Sigmoid colon (tissue), 7 donors: ENCODE measurements around the gene CCER1. TPM values are rescaled to one million over a fixed set of nuclear protein-coding genes. Genes with fewer than 3 reads are reported as not detected.
A peak's percentile ranks its signal among the peaks of the same experiment; 100 is the strongest.

Experiments
- DNase-seq: peaks from one replicate; pipeline ENCODE4 v3.0.0-alpha.2; 2019
- H3K27ac ChIP-seq, 4 donors: fragments of 200-600 bp; sonication (generic); one replicate each; pipeline ENCODE4 v1.5.1; 2016 to 2019; ENCODE audit warnings: mild to moderate bottlenecking in 1 of 4
- H3K27me3 ChIP-seq, 3 donors: fragments of 200-600 bp; sonication (generic); one replicate each; pipeline ENCODE4 v1.5.1; 2019; ENCODE audit warnings: mild to moderate bottlenecking in 1 of 3
- H3K36me3 ChIP-seq, 4 donors: fragments of 200-600 bp; sonication (generic); one replicate each; pipeline ENCODE4 v1.5.1; 2016 to 2019
- H3K4me1 ChIP-seq, 4 donors: fragments of 200-600 bp; sonication (generic); one replicate each; pipeline ENCODE4 v1.5.1; 2017 to 2019
- H3K4me3 ChIP-seq, 4 donors: fragments of 200-600 bp; sonication (generic); one replicate each; pipeline ENCODE4 v1.5.1; 2017 to 2019; ENCODE audit warnings: mild to moderate bottlenecking in 2 of 4, moderate library complexity in 1 of 4
- H3K9me3 ChIP-seq, 4 donors: fragments of 200-600 bp in 3 of 4; sonication (generic) in 3 of 4; one replicate each; pipeline versions ENCODE4 v1.5.1 to v1.6.1; 2013 to 2019
- EP300 ChIP-seq, 4 donors: sonication (generic); formaldehyde crosslinking; IDR thresholded peaks; one replicate each; pipeline ENCODE4 v1.6.1; 2017; ENCODE audit warnings: antibody characterized with exemption in 4 of 4
- POLR2A ChIP-seq, 2 donors: fragments of 450-650 bp; IDR thresholded peaks; one replicate each; pipeline ENCODE4 v1.6.1; 2016; ENCODE audit warnings: antibody characterized with exemption in 2 of 2, mild to moderate bottlenecking in 2 of 2, moderate library complexity in 2 of 2
- POLR2AphosphoS5 ChIP-seq, 4 donors: sonication (generic); formaldehyde crosslinking; IDR thresholded peaks; one replicate each; pipeline ENCODE4 v1.6.1; 2017; ENCODE audit warnings: antibody characterized with exemption in 4 of 4
- WGBS, 2 donors: extraction: QIAGEN DNeasy Blood & Tissue Kit; methylation state at CpG; one replicate each; pipeline ENCODE4 v1.1.7; 2013; 5-methylcytosine and 5-hydroxymethylcytosine counted together
- intact Hi-C: fragments of 100-400 bp; cut with DNase I; formaldehyde crosslinking; loops from one replicate; pipeline ENCODE4 v1.15.1; 2023
- polyA plus RNA-seq, 3 donors: library from polyadenylated mRNA; stranded (reverse); fragments of 200-250 nt; gene quantifications; one replicate each; pipeline ENCODE4 v1.2.3, GENCODE V29; 2013
- total RNA-seq, 4 donors: library from RNA; depleted of rRNA; stranded (reverse); fragments of >200 nt; gene quantifications; one replicate each; pipeline ENCODE4 v1.1.0, GENCODE V29; 2016
- TF ChIP-seq, protein P1 (sequence below), 4 experiments: fragments of 450-650 bp in 3 of 4; fragments of 200-600 bp in 1 of 4; IDR thresholded peaks; one replicate each; pipeline ENCODE4 v1.5.1; 2016 to 2019; ENCODE audit warnings: antibody characterized with exemption in 4 of 4, mild to moderate bottlenecking in 3 of 4, moderate library complexity in 2 of 4
- donor health status: healthy with polysubstance abuse.
- donor health status: Bipolar disorder and iron deficiency.
- donor health status: healthy.

CCER1 gene
- total and polyA plus RNA-seq, 7 donors, result not detected

DNA sequence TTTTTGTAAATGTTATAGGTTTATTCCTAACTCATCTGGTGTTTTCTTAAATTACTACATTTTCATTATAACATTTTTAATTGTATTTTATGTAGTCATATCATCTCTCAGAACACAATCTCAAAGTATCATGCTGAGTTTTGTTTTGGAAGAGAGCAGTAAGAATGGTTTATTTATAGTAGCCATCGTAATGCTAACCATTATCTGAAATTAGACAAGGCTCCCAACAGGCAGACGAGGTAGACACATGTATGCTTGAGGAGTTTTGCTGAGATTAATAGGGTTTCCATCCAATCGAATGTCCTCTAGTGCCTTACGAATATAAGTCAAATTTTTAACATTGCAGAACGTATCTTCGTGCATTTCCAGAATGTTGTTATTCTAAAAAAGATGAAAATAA, 9.0 kb upstream of the CCER1 start:
- H3K36me3 ChIP-seq, result no peaks in the 10 kb centered on the region
- no peaks in the 10 kb centered on the region for H3K4me1 ChIP-seq
- H3K4me3 ChIP-seq, result no peak overlapping the region
- H3K9me3 ChIP-seq, result no peaks in the 10 kb centered on the region
- no peak for DNase-seq
- 85 to 91% methylated on average over 6 of the region's 6 CpGs for WGBS, 2 donors
- no peak overlapping the region for H3K27ac ChIP-seq
- TF ChIP-seq, protein P1, sequence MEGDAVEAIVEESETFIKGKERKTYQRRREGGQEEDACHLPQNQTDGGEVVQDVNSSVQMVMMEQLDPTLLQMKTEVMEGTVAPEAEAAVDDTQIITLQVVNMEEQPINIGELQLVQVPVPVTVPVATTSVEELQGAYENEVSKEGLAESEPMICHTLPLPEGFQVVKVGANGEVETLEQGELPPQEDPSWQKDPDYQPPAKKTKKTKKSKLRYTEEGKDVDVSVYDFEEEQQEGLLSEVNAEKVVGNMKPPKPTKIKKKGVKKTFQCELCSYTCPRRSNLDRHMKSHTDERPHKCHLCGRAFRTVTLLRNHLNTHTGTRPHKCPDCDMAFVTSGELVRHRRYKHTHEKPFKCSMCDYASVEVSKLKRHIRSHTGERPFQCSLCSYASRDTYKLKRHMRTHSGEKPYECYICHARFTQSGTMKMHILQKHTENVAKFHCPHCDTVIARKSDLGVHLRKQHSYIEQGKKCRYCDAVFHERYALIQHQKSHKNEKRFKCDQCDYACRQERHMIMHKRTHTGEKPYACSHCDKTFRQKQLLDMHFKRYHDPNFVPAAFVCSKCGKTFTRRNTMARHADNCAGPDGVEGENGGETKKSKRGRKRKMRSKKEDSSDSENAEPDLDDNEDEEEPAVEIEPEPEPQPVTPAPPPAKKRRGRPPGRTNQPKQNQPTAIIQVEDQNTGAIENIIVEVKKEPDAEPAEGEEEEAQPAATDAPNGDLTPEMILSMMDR (IDR thresholded peaks at IDR 0.05), result no peak
- no peak for TF ChIP-seq POLR2A (IDR thresholded peaks at IDR 0.05)
- TF ChIP-seq EP300 (IDR thresholded peaks at IDR 0.05), result no peak
- TF ChIP-seq POLR2AphosphoS5 (IDR thresholded peaks at IDR 0.05), result no peak
- no peaks in the 10 kb centered on the region for H3K27me3 ChIP-seq
- intact Hi-C loops, result no loop called here

DNA sequence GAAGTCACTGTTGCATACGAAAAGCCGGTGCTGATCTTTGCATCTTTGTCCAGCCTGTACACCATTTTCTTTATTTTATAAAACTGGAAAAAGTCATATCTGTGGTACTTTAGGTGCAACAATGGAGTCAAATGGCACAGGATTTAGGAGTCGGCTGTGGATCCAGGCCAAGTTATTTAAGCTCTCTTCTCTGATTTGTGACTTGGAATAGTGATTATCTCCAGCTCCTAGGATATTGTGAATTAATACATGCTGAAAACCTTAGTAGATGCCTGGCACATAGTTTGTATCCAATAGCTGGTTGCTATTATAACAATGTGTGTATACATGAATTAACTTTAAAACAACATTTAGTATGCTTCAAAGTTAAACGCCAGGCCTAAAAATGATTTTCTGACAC, 6.2 kb upstream of the CCER1 start:
- no peak overlapping the region for H3K4me3 ChIP-seq
- H3K9me3 ChIP-seq, result no peaks in the 10 kb centered on the region
- no peak overlapping the region for H3K27ac ChIP-seq
- 94 to 95% methylated on average over 4 of the region's 4 CpGs for WGBS, 2 donors
- no peak for DNase-seq
- intact Hi-C loops, result no loop called here
- no peaks in the 10 kb centered on the region for H3K27me3 ChIP-seq
- TF ChIP-seq POLR2AphosphoS5 (IDR thresholded peaks at IDR 0.05) (no peak), POLR2A (IDR thresholded peaks at IDR 0.05) (no peak), EP300 (IDR thresholded peaks at IDR 0.05) (no peak)
- TF ChIP-seq, protein P1 (IDR thresholded peaks at IDR 0.05), result no peak
- no peaks in the 10 kb centered on the region for H3K36me3 ChIP-seq
- no peaks in the 10 kb centered on the region for H3K4me1 ChIP-seq

DNA sequence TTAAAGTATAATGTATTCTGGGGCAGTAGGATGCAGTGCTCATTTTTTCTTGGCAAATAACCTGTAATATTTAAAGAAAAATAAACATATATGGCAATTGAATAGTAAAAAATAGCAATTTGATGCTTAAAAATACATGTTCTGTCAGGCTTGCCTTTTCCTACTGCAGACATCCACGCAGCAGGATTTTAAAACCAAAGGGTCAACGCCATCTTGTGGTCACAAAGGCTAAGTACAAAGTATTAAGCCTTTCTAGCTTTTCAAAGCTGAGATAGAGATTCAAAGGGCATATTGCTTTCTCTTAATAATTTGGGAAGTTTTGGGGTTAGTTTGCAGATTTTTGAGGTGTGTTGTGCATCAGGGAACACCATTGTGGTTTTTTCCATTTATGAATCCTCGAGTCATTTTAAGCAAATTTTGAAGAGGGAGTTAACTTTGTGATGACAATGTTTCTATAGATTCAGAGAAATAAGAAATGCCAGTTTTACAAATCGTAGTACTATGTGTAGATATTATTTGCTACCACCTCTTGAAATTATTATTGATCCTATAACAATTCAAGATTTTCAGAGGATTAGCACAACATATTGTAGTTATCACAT, 4.7 kb upstream of the CCER1 start:
- Histone ChIP-seq H3K27ac (no peak overlapping the region), H3K36me3 (no peaks in the 10 kb centered on the region), H3K27me3 (no peaks in the 10 kb centered on the region), H3K4me1 (no peaks in the 10 kb centered on the region), H3K4me3 (no peak overlapping the region), H3K9me3 (no peaks in the 10 kb centered on the region)
- no peak for TF ChIP-seq POLR2AphosphoS5 (IDR thresholded peaks at IDR 0.05)
- TF ChIP-seq, protein P1 (IDR thresholded peaks at IDR 0.05), result peak in 3 of 4 experiments; percentile 39 to 68 (median 66)
- intact Hi-C loops, result loop anchor here (2.0 kb wide), 1 partner anchor 1417 kb away; no protein-coding TSS in a partner anchor
- WGBS, 2 donors, result 2 to 11% methylated on average over 4 of the region's 4 CpGs
- no peak for DNase-seq

DNA sequence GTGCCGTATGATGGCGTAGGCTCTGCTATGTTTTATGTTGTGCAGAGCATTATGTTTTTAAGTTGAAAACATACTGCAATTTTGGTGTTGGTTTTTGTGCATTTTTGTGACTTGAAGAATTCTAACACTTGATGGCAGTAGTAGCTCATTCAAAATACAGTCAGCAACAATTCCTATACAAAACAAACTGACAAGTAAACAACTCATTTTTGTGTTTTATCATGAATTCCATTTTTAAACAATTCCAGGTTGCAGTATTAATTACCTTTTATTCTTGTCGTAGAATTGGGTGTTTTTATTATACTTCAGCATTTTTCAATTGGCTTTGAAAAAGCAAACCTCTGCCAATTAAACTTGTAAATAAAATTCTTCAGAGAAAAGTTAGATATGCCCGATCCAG, 4.1 kb upstream of the CCER1 start:
- H3K4me1 ChIP-seq, result no peaks in the 10 kb centered on the region
- H3K27me3 ChIP-seq, result no peaks in the 10 kb centered on the region
- TF ChIP-seq, protein P1 (IDR thresholded peaks at IDR 0.05), result no peak
- TF ChIP-seq POLR2A (IDR thresholded peaks at IDR 0.05), result no peak
- no peak for TF ChIP-seq EP300 (IDR thresholded peaks at IDR 0.05)
- TF ChIP-seq POLR2AphosphoS5 (IDR thresholded peaks at IDR 0.05), result no peak
- no peaks in the 10 kb centered on the region for H3K36me3 ChIP-seq
- 68 to 78% methylated on average over 4 of the region's 4 CpGs for WGBS, 2 donors
- H3K9me3 ChIP-seq, result no peaks in the 10 kb centered on the region
- intact Hi-C loops, result loop anchor here (2.0 kb wide), 1 partner anchor 1416 kb away; no protein-coding TSS in a partner anchor
- H3K4me3 ChIP-seq, result no peak overlapping the region
- H3K27ac ChIP-seq, result no peak overlapping the region
- no peak for DNase-seq

DNA sequence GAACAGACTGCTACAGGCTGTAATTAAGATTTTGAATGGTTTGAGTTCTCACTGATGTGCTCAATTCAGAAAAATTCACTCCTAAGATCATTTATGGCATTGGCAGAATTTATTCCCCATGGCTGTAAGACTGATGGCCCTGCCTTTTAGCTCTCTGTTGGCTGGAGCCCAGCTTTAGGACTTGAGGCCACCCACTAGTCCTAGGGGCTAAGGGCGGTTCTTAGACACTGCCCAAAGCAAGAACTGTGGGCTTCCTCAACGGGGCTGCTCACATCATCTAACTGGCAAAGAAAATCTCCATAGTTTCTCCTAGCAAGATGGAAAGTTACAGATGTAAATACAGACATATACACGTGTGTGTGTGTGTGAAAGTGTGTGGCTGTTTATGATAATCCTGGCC, 3.4 kb upstream of the CCER1 start:
- Histone ChIP-seq H3K27ac (no peak overlapping the region), H3K4me1 (no peaks in the 10 kb centered on the region), H3K27me3 (no peaks in the 10 kb centered on the region), H3K9me3 (no peaks in the 10 kb centered on the region), H3K36me3 (no peaks in the 10 kb centered on the region), H3K4me3 (no peak overlapping the region)
- DNase-seq, result no peak
- 75 to 80% methylated on average over 3 of the region's 3 CpGs for whole genome bisulfite sequencing, 2 donors
- TF ChIP-seq EP300 (IDR thresholded peaks at IDR 0.05) (no peak), POLR2A (IDR thresholded peaks at IDR 0.05) (no peak)
- TF ChIP-seq, protein P1 (IDR thresholded peaks at IDR 0.05), result no peak
- intact Hi-C loops, result loop anchor here (2.0 kb wide), 1 partner anchor 1416 kb away; no protein-coding TSS in a partner anchor
